Erythroblast (primary cell): ENCODE data around the gene ZFPM1.

Experiments
- GATA1 ChIP-seq: IDR thresholded peaks from 2 replicates; pipeline ENCODE4 v1.6.1; 2011; ENCODE audit warnings: low read depth, mild to moderate bottlenecking, control low read depth, low read length, moderate library complexity
- POLR2A ChIP-seq: IDR thresholded peaks from 2 replicates; pipeline ENCODE4 v1.6.1; 2011; ENCODE audit warnings: mild to moderate bottlenecking, low read length

DNA sequence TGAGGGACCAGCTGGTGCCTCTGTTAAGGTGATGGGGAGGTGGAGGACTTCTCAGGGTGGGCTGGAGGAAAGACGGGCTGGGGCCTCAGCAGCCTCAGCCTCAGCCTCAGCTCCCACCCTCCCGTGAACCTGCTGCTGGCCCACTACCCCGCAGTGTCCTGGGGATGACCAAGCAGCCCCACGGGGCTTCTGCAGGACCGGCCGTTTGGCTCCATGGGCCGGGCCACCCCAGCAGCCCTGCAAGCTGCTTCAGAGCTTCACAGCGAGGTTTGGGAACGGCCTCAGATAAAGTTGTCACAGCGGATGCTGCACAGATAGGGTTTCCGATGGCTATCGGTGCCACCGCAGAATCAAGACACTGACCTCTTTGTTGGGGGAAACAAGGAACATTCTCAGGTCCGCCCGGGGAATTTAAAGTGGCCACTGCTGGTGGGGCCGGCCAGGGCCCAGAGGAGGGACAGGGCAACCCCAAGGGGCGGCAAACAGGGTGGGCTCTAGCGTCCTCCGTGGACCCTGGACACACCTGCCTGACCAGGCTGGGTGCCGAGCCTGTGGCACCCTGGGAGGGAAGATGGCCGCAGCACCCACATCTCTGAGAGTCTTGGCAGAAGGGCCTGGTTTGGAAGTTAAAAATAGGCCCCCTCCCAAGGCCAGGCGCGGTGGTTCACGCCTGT, 69.3 kb downstream of the ZFPM1 start:
- TF ChIP-seq POLR2A: no peak
- TF ChIP-seq GATA1: no peak
